HUDEP-2 (cell line): ENCODE results near the gene SLCO1A2.

Experiments
- DNase-seq, 76 experiments: peaks; one replicate each; lab custom pipeline; 2025; ENCODE audit not compliant: unreplicated experiment in 76 of 76; lab: John Stamatoyannopoulos, UW

SLCO1A2 gene

GRCh38 chr12:21336656-21337055 lies 1.9 kb upstream of the SLCO1A2 start:
- DNase-seq = no peak

- DNase-seq = no peak
These were observed 3.9 kb downstream of the SLCO1A2 start for GRCh38 chr12:21330682-21331253.

- DNase-seq = no peak
These were observed 6.1 kb downstream of the SLCO1A2 start for GRCh38 chr12:21328578-21328977.

- DNase-seq = no peak
These were observed 10.2 kb downstream of the SLCO1A2 start for GRCh38 chr12:21324551-21324950.

DNA sequence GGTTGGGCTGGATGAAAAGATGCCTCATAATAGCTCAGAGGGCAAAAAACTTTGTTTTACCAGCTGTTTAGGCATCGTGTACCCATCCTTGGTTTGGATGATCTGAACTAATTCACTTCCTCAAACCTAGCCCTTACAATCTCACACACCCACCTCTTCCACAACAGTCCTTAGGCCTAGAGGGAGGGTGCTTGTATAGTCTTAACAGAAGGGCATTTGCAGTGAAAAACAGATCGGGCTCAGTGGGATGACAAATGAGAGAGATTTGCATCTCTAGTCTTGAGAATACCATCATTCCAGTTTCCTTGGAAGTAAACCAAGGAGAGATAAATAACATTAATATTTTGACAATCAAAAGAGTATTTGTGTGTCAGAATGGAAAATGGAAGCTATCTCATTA lies 11.0 kb downstream of the SLCO1A2 start:
- DNase-seq = no peak

DNA sequence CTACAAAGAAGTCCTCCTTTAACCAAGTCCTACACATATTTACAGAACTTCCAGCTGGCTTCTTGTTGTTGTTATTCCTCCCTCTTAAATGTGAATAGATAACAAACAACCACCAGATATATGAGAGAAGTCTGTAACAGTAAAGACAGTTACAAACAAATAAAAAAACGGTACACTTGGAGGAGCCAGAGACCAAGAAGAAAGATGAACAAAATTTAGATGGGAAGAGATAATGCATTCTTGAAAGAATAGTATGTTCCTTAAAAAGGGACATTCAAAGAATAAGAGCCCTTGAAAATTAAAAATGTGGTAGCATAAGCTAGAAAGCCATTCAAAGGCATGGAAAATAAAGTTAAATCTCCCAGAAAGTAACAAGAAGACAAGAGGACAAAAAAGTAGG lies 25.9 kb downstream of the SLCO1A2 start:
- DNase-seq = no peak

DNA sequence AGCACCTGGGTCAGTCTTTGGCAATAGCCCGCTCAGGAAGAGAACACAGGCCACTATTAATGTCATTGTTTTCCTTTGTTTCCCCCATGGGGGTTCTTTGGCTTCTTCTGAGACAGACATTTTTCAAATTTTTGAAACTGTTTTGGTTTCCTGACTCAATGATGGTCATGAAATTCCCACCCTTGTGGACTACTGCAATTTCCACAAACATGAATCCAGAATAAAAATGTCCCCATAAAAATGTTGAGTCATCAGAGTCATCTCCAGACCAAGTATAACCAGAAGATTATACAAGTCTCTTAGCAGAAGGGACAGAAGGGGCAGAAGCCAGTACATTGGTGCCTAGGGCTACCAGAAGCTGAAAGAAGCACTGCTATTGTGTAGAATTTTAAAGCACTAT lies 29.1 kb downstream of the SLCO1A2 start:
- DNase-seq = no peak

DNA sequence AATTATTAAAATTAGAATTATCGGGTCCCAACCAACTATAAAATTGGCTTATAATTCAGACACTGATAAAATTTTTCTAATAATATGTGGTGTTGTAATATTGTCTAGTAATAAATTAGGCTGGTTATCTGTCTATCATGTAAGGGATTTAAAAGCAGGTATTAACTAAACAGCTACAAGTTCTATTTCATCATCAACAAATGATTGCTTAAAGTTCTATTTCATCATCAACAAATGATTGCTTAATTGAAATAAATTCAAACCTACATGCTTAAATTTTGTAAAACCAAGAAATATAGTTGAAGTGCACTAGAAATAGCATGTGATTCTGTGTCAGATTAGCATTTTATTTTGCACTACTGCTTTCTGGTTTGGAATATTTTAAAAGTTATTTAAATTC lies 34.1 kb downstream of the SLCO1A2 start:
- no peak for DNase-seq

- DNase-seq = peak in 2 of 76 experiments; percentile 2 to 5
These were observed 37.8 kb downstream of the SLCO1A2 start for GRCh38 chr12:21296751-21297406.

GRCh38 chr12:21296348-21296747 lies 38.4 kb downstream of the SLCO1A2 start:
- DNase-seq = no peak

DNA sequence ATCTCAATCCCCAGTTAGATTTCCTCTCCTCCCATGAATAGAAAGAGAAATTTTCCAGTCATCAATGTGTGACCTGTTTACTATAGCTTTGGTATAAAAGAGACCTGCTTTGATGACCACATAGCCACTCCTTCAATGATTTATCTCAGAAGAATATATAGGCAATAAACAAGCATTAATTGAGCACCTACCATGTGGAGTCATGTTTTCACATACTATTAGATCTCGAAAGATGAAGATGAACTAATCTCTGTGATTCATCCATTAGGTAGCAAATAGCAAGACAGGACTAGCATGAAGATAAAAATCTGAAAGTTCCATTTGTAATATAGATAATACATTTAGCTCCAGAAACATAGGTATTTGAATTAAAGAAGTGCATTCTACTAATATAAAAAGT lies 40.5 kb downstream of the SLCO1A2 start:
- DNase-seq = no peak

- no peak for DNase-seq
These were observed 42.6 kb downstream of the SLCO1A2 start for GRCh38 chr12:21292111-21292510.

DNA sequence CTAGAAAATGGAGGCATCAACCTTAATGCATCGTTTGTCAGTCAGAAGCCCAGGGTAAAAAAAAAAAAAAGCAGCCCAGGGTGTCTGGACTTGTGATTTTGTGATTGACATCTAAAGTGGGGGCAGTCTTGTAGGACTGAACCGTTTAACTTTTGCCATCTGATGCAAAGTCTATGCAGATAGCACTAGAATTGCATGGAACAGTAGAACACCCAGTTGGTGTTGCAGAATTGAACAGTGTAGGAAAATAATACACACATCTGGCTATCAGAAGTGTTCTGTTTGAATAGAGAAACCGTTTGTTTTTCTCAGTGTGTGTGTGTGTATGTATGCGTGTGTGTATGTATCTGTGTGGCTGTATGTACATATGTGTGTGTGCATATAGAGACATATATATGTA lies 45.0 kb downstream of the SLCO1A2 start:
- DNase-seq = no peak

DNA sequence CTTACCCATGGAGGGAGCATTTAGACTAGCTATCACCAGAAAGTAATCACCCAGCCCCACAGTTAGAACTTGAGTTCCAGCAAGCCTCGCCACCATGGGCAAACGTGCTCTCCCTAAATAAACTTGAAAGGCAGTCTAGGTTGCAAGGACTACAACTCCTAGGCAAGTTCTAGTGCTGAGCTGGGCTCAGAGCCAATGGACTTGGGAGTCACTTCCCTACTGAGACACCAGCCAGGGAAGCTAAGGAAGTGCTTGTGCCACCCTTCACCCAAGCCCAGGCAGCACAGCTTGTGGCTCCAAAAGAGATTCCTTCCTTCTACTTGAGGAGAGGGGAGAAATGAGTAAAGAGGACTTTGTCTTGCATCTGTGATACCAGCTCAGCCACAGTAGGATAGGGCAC lies 57.9 kb downstream of the SLCO1A2 start:
- DNase-seq = no peak

DNA sequence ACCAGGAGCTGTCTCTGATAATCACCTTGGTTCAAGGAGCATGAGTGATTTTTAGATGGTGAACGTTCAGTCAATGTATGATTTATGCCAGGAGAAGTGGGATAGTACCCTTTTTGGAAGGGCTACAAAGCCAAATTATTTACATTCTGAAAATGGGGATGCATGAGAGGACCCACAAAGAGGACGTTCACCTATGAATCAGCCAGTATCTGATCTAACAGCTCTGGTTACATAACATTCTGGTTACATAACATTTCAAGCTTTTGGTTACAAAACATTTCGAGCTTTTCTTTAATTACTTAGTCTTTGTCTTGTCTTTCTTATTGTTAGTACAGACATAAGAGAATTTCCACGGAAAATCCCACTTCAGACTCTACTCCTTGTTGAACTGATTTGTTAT lies 68.8 kb downstream of the SLCO1A2 start:
- no peak for DNase-seq

- DNase-seq = no peak
These were observed 70.5 kb downstream of the SLCO1A2 start for GRCh38 chr12:21264232-21264631.

DNA sequence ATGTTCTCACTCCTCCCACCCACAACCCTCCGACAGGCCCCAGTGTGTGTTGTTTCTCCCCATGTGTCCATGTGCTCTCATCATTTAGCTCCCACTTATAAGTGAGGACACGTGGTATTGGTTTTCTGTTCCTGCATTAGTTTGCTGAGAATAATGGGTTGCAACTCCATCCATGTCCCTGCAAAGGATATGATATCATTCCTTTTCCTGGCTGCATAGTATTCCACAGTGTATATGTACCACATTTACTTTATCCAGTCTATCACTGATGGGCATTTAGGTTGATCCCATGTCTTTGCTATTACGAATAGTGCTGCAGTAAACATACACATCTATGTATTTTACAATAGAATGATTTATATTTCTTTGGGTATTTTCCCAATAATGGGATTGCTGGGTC lies 77.5 kb downstream of the SLCO1A2 start:
- no peak for DNase-seq

- DNase-seq = no peak
These were observed 82.6 kb downstream of the SLCO1A2 start for GRCh38 chr12:21252070-21252469.

DNA sequence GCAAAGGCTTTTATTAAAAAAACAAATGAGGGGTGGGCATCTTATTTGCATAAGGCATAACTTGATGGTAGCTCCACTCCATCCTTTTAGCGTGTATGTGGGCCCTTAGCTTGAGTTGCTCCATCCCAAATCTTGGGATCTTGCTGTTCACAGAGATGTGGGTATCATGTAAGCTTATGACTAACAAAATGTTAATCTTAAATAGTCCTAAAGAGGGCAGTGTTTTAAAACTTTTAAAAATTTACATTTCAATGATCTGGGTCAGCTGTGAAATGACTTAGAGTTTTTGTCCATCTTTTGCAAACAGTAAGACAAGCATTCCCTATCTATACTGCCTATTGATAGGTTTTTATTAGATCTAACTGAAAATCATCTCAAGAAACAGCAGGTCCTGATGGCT lies 86.0 kb downstream of the SLCO1A2 start:
- no peak for DNase-seq

GRCh38 chr12:21239866-21240265 lies 94.9 kb downstream of the SLCO1A2 start:
- DNase-seq = no peak

- no peak for DNase-seq
These were observed 100.3 kb downstream of the SLCO1A2 start for GRCh38 chr12:21234395-21234794.

- DNase-seq = no peak
These were observed 110.8 kb downstream of the SLCO1A2 start for GRCh38 chr12:21223930-21224329.

DNA sequence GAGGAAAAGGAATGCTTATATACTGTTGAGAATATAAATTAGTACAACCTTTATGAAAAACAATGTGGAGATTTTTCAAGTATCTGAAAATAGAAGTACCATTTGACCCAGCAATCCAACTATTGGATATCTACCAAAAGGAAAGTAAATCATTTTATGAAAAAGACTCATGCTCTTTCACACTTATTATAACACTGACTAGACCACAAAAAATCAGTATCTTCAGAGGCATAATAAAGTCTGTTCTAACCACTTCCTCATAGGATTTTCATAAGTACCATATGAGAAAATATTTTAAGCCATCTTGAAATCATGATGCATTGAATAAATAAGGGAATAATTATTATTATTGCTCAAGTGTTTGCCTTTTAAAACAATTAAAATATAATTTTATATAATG lies 112.9 kb downstream of the SLCO1A2 start:
- no peak for DNase-seq
